GM13976 (cell line): Measurements from ENCODE around the gene TMPRSS13.
A peak's percentile ranks its signal among the peaks of the same experiment; 100 is the strongest.

Source experiments
- DNase-seq: peaks from one replicate; pipeline ENCODE4 v3.0.0; 2012; ENCODE audit warnings: low spot score
- in situ Hi-C: fragments of 300-500 bp; cut with MboI; formaldehyde crosslinking; loops from one replicate; pipeline ENCODE4 v1.12.0; 2022; ENCODE audit warnings: low sequenced_read_pairs, mixed read lengths, inconsistent platforms; ENCODE audit not compliant: unreplicated experiment
- TF ChIP-seq, protein P1 (sequence below): IDR thresholded peaks from 2 replicates; pipeline ENCODE4 v1.5.1; 2012; ENCODE audit warnings: borderline replicate concordance, mild to moderate bottlenecking; ENCODE audit not compliant: insufficient read depth; ENCODE audit errors: extremely low read depth, missing control alignments, control extremely low read depth

The TMPRSS13 gene

DNA sequence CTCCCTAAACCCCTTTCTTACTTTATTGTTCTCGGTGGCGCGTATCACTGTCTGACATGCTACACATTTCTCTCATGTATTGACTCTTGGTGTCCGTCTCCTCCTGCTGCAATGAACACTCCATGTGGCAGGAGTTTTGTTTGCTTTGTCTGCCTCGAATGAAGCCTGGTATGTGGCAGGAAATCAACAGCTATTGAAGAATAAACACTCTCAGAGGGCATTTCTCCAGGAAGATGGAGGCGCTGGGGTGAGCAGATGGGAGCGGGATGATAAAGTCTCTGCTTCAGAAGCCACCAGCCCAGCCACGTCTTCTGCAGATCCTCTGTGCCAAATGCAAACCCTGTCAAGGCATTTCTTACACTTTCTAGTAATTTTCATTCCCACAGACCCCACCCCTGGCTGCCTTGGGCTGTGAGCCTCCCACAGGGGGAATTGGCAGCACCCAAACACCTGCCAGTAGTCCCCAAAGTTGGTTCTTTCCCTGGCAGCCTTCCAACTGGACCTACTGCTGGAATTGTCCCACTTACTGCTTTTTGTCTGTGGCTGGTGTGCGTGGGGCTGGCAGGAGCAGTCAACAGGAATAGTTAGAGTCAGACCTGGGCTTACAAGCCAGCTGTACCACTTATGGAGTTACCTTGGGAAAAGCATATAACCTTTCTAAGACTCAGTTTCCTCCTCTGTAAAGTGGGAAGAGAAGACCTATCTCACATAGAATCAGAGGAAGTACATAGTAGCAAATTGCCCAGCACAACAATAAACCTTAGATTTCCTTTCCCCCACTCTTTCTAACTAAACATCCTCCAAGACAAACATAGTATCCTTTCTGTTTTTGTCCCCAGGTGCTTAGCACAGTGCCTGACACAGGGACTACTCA, 43.7 kb upstream of the TMPRSS13 start:
- no peak for DNase-seq
- in situ Hi-C loops = no loop called here
- TF ChIP-seq, protein P1, sequence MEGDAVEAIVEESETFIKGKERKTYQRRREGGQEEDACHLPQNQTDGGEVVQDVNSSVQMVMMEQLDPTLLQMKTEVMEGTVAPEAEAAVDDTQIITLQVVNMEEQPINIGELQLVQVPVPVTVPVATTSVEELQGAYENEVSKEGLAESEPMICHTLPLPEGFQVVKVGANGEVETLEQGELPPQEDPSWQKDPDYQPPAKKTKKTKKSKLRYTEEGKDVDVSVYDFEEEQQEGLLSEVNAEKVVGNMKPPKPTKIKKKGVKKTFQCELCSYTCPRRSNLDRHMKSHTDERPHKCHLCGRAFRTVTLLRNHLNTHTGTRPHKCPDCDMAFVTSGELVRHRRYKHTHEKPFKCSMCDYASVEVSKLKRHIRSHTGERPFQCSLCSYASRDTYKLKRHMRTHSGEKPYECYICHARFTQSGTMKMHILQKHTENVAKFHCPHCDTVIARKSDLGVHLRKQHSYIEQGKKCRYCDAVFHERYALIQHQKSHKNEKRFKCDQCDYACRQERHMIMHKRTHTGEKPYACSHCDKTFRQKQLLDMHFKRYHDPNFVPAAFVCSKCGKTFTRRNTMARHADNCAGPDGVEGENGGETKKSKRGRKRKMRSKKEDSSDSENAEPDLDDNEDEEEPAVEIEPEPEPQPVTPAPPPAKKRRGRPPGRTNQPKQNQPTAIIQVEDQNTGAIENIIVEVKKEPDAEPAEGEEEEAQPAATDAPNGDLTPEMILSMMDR = no peak

DNA sequence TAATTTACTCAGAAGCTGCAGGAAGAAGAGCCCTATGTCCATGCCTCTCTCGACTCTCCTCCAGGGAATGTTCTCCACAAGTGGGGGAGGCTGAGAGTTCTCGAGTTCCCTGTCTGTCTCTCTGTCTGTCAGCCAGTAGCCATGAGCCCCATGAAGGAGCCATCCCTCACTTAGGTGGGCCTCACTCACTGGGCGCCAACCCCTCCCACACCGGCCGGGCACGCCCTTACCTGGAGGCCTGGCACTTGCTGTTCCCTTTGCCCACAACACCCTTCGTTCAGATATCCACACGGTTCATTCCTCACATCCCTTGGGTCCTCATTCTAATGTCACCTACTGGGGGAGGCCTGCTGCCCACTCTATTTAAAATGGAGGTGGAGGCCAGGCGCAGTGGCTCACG, 42.8 kb upstream of the TMPRSS13 start:
- TF ChIP-seq, protein P1 = no peak
- in situ Hi-C loops = no loop called here
- no peak for DNase-seq

DNA sequence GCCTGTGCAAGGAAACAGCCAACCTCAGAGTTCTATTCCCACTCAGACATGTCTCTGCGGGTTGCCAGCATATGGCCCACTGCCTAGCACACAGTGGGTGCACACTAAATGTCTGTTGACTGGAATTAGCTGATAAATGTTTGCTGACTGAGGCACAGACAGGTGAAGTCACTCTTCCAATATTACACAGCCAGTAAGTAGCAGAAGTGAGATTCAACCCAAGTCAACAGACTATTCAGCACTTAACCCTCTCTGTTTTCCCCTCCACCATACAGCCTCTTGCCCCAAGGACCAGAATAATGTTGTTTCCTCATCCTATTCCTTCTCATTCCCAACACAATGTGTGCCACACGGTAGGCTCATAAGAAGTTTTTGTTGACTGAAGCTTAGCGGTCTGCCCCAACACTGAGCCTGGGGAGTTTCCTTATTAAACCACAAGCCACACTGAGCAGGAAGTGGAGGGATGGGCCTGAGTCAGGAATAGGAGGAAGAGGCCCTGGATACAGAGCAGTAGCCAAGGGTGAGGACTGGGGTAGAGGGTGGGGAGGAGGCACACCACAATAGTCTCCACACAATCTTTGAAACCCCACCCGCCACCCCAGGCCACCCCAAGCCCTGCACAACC, 41.3 kb upstream of the TMPRSS13 start:
- TF ChIP-seq, protein P1 = no peak

DNA sequence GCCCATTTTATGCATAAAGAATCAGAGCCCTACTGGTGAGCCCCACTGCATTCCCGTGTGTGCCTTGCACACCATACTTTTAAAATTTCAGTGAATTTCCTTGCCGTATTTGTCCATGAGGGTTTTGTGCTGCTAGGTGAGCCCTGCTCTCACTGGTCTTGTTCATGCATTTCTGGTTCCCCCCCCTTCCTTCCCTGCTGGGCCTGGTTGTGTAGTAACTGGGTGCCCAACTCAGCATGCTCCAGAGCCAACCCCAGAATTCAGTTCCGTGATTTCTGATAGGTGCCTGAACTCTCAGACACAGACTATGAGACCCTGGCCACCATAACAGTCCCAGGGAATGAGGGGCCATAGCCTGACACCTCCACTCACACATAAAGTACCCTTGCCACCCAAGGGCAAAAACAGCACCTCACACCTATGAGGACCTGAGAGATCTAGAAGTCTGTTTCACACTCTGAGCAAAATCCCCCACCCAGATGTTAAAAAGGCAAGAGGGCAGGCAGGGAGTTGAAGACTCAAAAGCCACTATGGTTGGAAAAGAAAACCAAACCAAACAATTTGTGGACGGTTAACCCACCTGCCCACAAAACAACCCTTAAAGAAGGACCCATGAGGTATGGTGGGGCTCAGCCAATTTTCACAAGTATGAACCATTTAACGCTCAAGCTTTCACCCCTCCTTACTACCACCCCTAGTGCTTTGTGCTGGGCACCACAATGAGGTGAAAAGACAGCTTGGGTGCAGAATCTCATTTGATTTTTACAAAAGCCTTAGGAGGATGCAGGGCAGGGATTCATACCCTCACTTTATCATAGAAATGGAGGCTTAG, 40.2 kb upstream of the TMPRSS13 start:
- DNase-seq = no peak
- in situ Hi-C loops = no loop called here
- TF ChIP-seq, protein P1 = no peak

More for the DNA sequence above, 41.3 kb upstream of the TMPRSS13 start:
- in situ Hi-C loops = no loop called here
- no peak for DNase-seq

DNA sequence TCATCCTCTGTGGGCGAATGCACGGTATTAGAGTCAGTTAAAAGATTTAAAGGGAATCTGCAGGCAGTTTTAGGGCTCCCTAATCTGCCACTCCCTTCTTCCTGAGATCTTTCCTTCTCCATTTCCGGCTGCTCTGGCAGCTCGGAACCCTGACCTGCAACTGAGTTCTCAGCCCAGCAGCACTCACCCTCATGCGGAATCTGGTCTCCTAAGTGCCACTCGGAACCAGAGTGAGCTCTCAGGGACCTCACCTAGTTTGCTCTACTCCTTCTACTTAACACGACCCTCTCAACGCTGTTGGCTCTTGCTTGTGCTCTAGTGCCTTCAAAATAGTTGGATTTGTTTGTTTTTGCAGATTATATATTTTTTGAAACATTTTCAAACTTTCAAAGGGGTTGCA, 37.7 kb upstream of the TMPRSS13 start:
- peak; percentile 3 for DNase-seq
- in situ Hi-C loops = no loop called here
- TF ChIP-seq, protein P1 = no peak

DNA sequence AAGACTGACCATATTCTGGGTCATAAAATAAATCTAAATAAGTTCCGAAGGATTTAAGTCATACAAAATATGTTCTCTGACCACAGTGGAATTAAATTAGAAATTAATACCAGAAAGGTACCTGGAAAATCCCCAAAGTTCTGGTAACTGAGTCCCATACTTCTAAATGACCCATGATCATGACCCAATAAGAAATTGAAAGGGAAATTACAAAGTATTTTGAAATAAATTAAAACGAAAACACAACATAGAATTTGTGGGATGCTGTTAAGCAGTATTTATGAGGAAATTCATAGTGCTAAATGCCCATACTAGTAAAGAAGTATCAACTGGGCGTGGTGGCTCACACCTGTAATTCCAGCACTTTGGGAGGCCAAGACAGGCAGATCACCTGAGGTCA, 33.6 kb upstream of the TMPRSS13 start:
- in situ Hi-C loops = no loop called here
- no peak for DNase-seq
- TF ChIP-seq, protein P1 = no peak
